GM12878 (cell line): ENCODE measurements around the gene SUPT3H. TPM values are rescaled to one million over a fixed set of nuclear protein-coding genes. Genes with fewer than 3 reads are reported as not detected.

Source experiments
- ATAC-seq: fragments of 200-7000 bp; cut with Tn5 transposase; 3 replicates; pipeline ENCODE4 v1.9.1; 2020; ENCODE audit warnings: mild to moderate bottlenecking, moderate library complexity
- BruUV-seq: library from RNA; stranded (reverse); fragments of 400-500 nt; replicated peaks from 2 replicates; lab custom pipeline; 2021; lab: Mats Ljungman, UMichigan
- CTCF ChIA-PET: fragments of 300-600 bp; sonication (Branson Sonifier 250); formaldehyde crosslinking; extraction: SDS; loops from one replicate; lab custom pipeline; 2021; ENCODE audit warnings: inconsistent platforms; lab: Yijun Ruan, JAX
- POLR2A ChIA-PET: fragments of 350-600 bp; formaldehyde crosslinking; extraction: SDS; loops from one replicate; lab custom pipeline; 2021; ENCODE audit warnings: inconsistent platforms; lab: Charles Lee
- RAD21 ChIA-PET: fragments of 300-600 bp; sonication (Branson Sonifier 250); formaldehyde crosslinking; loops from one replicate; lab custom pipeline; 2023; ENCODE audit warnings: antibody characterized with exemption; ENCODE audit not compliant: unreplicated experiment; lab: Charles Lee
- SMC1A ChIA-PET: fragments of 300-600 bp; sonication (Branson Sonifier 250); formaldehyde crosslinking; loops from one replicate; lab custom pipeline; 2023; ENCODE audit not compliant: unreplicated experiment, uncharacterized antibody; lab: Charles Lee
- DNase-seq: peaks from one replicate; pipeline ENCODE4 v3.0.0-alpha.2; 2011; ENCODE audit warnings: low read depth, low spot score
- FAIRE-seq: peaks from 3 replicates; lab custom pipeline; 2011; peaks lifted over from hg19 to GRCh38; lab: Jason Lieb, UNC
- H2AFZ ChIP-seq: 2 replicates; pipeline ENCODE4 v1.6.0; 2011; ENCODE audit warnings: low read depth, low read length, control low read depth; ENCODE audit not compliant: control insufficient read depth
- H3K27ac ChIP-seq: 2 replicates; pipeline ENCODE4 v1.5.1; 2011; ENCODE audit warnings: control low read depth; ENCODE audit not compliant: control insufficient read depth, insufficient read depth
- H3K27me3 ChIP-seq, 2 experiments: replicated peaks in 1 of 2; 2 replicates each; pipeline versions ENCODE4 v1.6.0 to v1.6.1; 2011; ENCODE audit warnings: low read length in 1 of 2; ENCODE audit not compliant: control insufficient read depth in 2 of 2, insufficient read depth in 2 of 2
- H3K36me3 ChIP-seq, 2 experiments: 2 replicates each; pipeline ENCODE4 v1.5.1; 2011; ENCODE audit warnings: low read length in 1 of 2; ENCODE audit not compliant: control insufficient read depth in 2 of 2, insufficient read depth in 2 of 2
- H3K4me1 ChIP-seq: 2 replicates; pipeline ENCODE4 v1.6.1; 2011; ENCODE audit warnings: mild to moderate bottlenecking, low read length, moderate library complexity, mixed read lengths; ENCODE audit not compliant: control insufficient read depth, insufficient read depth
- H3K4me2 ChIP-seq: 2 replicates; pipeline ENCODE4 v1.6.0; 2011; ENCODE audit warnings: control low read depth; ENCODE audit not compliant: control insufficient read depth, insufficient read depth
- H3K4me3 ChIP-seq: fragments of 200-600 bp; sonication (generic); 2 replicates; pipeline ENCODE4 v1.5.1; 2016
- H3K79me2 ChIP-seq: 2 replicates; pipeline ENCODE4 v1.6.0; 2011; ENCODE audit warnings: low read length; ENCODE audit not compliant: control insufficient read depth, insufficient read depth
- H3K9ac ChIP-seq: 2 replicates; pipeline ENCODE4 v1.8.0; 2011; ENCODE audit warnings: low read length, control low read depth, mixed read lengths; ENCODE audit not compliant: control insufficient read depth, insufficient read depth
- H3K9me3 ChIP-seq: replicated peaks from 3 replicates; pipeline ENCODE4 v1.5.1; 2011; ENCODE audit warnings: mild to moderate bottlenecking, low read length; ENCODE audit not compliant: control insufficient read depth, insufficient read depth
- H4K20me1 ChIP-seq: 2 replicates; pipeline ENCODE4 v1.6.0; 2011; ENCODE audit not compliant: control insufficient read depth, insufficient read depth
- BACH1 ChIP-seq: fragments of 450-650 bp; IDR thresholded peaks from 2 replicates; pipeline ENCODE4 v1.6.1; 2017; ENCODE audit warnings: mild to moderate bottlenecking, borderline replicate concordance
- EED ChIP-seq: sonication (generic); IDR thresholded peaks from 2 replicates; pipeline ENCODE4 v1.6.1; 2016; ENCODE audit warnings: antibody characterized with exemption, low read depth
- IKZF1 ChIP-seq: fragments of 450-650 bp; conservative IDR thresholded peaks from 2 replicates; pipeline ENCODE4 v1.6.1; 2017; ENCODE audit warnings: antibody characterized with exemption, mild to moderate bottlenecking
- JUNB ChIP-seq: IDR thresholded peaks from 2 replicates; pipeline ENCODE4 v1.6.1; 2016; ENCODE audit warnings: antibody characterized with exemption, mild to moderate bottlenecking
- MXI1 ChIP-seq: fragments of 150-350 bp; IDR thresholded peaks from 2 replicates; pipeline ENCODE4 v1.6.1; 2011; ENCODE audit warnings: low read depth, mild to moderate bottlenecking, inconsistent platforms, low read length, improper control_type of control experiment
- SPI1 ChIP-seq: IDR thresholded peaks from 2 replicates; pipeline ENCODE4 v1.6.1; 2011; ENCODE audit warnings: low read depth, mild to moderate bottlenecking, low read length, moderate library complexity, borderline replicate concordance; ENCODE audit not compliant: insufficient read depth
- in situ Hi-C: fragments of 300-500 bp; cut with MboI; formaldehyde crosslinking; loops from 9 replicates; pipeline ENCODE4 v1.14.3; 2018; ENCODE audit warnings: mixed read lengths
- intact Hi-C: fragments of 100-400 bp; cut with micrococcal nuclease; formaldehyde crosslinking; loops from one replicate; pipeline ENCODE4 v1.14.2; 2022; ENCODE audit not compliant: unreplicated experiment
- polyA plus RNA-seq, 11 experiments: library from polyadenylated mRNA; depleted of rRNA in 4 of 11; unstranded in 6 of 11; stranded (reverse) in 5 of 11; fragments of >200 nt; fragmentation: Nextera tagmentation in 4 of 11; fragmentation: Illumina TruSeq in 1 of 11; extraction: Ambion mirVana in 4 of 11; extraction: Trizol in 1 of 11; gene quantifications; 1 replicate in 1 of 11; 2 replicates in 10 of 11; pipeline versions ENCODE4 v1.2.1 to v1.2.3, GENCODE V29; 2011 to 2016; ENCODE audit warnings: inconsistent platforms in 2 of 11, missing spikeins in 2 of 11, low read depth in 1 of 11
- total RNA-seq, 4 experiments: library from RNA; depleted of rRNA in 3 of 4; stranded (reverse); fragments of >200 nt in 3 of 4; fragmentation: Illumina TruSeq in 1 of 4; extraction: Trizol in 1 of 4; gene quantifications; 2 replicates each; pipeline versions ENCODE4 v1.2.1 to v1.2.3, GENCODE V29; 2013 to 2021
- TF ChIP-seq, protein P1 (sequence below): fragments of 450-650 bp; IDR thresholded peaks from 2 replicates; pipeline ENCODE4 v1.6.1; 2017; ENCODE audit warnings: mild to moderate bottlenecking, moderate library complexity

The SUPT3H gene
- total and polyA plus RNA-seq, 10 of the 15 experiments (the other 5 are each of a cell fraction or from before 2014, with no cell fraction given) = 0.51 to 3.7 (median 2.0) TPM

DNA sequence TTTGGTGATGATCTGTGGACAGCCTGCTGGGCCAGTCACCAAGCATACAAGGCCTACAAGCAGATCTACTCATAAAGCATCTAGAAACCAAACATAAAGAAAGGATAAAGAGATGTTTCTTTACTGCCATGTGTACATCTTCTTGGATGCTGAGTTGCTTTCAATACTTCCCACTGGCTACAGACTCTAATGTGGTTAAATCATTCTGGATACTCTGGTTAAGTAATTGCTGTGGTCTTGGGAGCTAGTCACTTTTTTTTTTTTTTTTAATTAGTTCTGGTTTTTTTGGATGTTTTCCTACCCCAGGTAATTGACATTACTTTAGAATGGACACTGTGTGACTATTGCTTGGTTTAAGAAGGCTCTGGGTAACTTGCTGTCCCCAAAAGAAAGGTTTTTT is 265.0 kb downstream of the SUPT3H start:
- H3K9me3 ChIP-seq = no peaks in the 10 kb centered on the region
- no TSS peak for BruUV-seq
- ChIA-PET CTCF (interaction anchor here (0.7 kb wide), 1 partner anchor 569 kb away, joined by 3 read pairs; no protein-coding TSS in a partner anchor), SMC1A (interaction anchor here (0.6 kb wide), 1 partner anchor 39 kb away, joined by 3 read pairs; no protein-coding TSS in a partner anchor), RAD21 (interaction anchor here (1.1 kb wide), 1 partner anchor 43 kb away, joined by 3 read pairs; no protein-coding TSS in a partner anchor), POLR2A (interaction anchor here (0.6 kb wide), 1 partner anchor 281 kb away, joined by 3 read pairs; no protein-coding TSS in a partner anchor)
- no peaks in the 10 kb centered on the region for H4K20me1 ChIP-seq
- intact Hi-C loops = no loop called here
- FAIRE-seq (no peak), ATAC-seq (no peak), DNase-seq (no peak)
- H3K9ac ChIP-seq = no peak overlapping the region
- no peak overlapping the region for H2AFZ ChIP-seq
- TF ChIP-seq EED (no peak), SPI1 (no peak), MXI1 (no peak), JUNB (no peak), IKZF1 (no peak), BACH1 (no peak)
- TF ChIP-seq, protein P1, sequence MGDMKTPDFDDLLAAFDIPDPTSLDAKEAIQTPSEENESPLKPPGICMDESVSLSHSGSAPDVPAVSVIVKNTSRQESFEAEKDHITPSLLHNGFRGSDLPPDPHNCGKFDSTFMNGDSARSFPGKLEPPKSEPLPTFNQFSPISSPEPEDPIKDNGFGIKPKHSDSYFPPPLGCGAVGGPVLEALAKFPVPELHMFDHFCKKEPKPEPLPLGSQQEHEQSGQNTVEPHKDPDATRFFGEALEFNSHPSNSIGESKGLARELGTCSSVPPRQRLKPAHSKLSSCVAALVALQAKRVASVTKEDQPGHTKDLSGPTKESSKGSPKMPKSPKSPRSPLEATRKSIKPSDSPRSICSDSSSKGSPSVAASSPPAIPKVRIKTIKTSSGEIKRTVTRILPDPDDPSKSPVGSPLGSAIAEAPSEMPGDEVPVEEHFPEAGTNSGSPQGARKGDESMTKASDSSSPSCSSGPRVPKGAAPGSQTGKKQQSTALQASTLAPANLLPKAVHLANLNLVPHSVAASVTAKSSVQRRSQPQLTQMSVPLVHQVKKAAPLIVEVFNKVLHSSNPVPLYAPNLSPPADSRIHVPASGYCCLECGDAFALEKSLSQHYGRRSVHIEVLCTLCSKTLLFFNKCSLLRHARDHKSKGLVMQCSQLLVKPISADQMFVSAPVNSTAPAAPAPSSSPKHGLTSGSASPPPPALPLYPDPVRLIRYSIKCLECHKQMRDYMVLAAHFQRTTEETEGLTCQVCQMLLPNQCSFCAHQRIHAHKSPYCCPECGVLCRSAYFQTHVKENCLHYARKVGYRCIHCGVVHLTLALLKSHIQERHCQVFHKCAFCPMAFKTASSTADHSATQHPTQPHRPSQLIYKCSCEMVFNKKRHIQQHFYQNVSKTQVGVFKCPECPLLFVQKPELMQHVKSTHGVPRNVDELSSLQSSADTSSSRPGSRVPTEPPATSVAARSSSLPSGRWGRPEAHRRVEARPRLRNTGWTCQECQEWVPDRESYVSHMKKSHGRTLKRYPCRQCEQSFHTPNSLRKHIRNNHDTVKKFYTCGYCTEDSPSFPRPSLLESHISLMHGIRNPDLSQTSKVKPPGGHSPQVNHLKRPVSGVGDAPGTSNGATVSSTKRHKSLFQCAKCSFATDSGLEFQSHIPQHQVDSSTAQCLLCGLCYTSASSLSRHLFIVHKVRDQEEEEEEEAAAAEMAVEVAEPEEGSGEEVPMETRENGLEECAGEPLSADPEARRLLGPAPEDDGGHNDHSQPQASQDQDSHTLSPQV = no peak
- H3K36me3 ChIP-seq = no peaks in the 10 kb centered on the region
- H3K4me1 ChIP-seq = no peaks in the 10 kb centered on the region
- no peak overlapping the region for H3K27ac ChIP-seq
- no peaks in the 10 kb centered on the region for H3K79me2 ChIP-seq
- H3K4me2 ChIP-seq = no peak overlapping the region
- no peaks in the 10 kb centered on the region for H3K27me3 ChIP-seq
- in situ Hi-C loops = no loop called here
- no peak overlapping the region for H3K4me3 ChIP-seq
